NCI-H510A (cell line): Measurements from ENCODE around the gene VTN.

Experiments
- DNase-seq: peaks from one replicate; lab custom pipeline; 2025; lab: John Stamatoyannopoulos, UW

VTN gene

GRCh38 chr17:28395968-28396367, 25.9 kb upstream of the VTN start:
- DNase-seq: no peak

- no peak for DNase-seq
These were observed 25.3 kb upstream of the VTN start for GRCh38 chr17:28395426-28395825.

GRCh38 chr17:28394337-28395116, 24.4 kb upstream of the VTN start:
- DNase-seq: no peak

- DNase-seq: no peak
These were observed 22.4 kb upstream of the VTN start for GRCh38 chr17:28392491-28392890.

GRCh38 chr17:28391401-28391800, 21.3 kb upstream of the VTN start:
- DNase-seq: no peak

- DNase-seq: no peak
These were observed 20.9 kb upstream of the VTN start for GRCh38 chr17:28390984-28391383.

- no peak for DNase-seq
These were observed 20.5 kb upstream of the VTN start for GRCh38 chr17:28390563-28390962.

- no peak for DNase-seq
These were observed 20.0 kb upstream of the VTN start for GRCh38 chr17:28390141-28390540.

GRCh38 chr17:28388106-28388505, 18.0 kb upstream of the VTN start:
- DNase-seq: no peak

- no peak for DNase-seq
These were observed 16.3 kb upstream of the VTN start for GRCh38 chr17:28386391-28386790.

GRCh38 chr17:28385406-28385805, 15.3 kb upstream of the VTN start:
- DNase-seq: no peak

GRCh38 chr17:28385037-28385400, 14.9 kb upstream of the VTN start:
- DNase-seq: no peak

- DNase-seq: no peak
These were observed 14.4 kb upstream of the VTN start for GRCh38 chr17:28384281-28385036.

- DNase-seq: no peak
These were observed 11.2 kb upstream of the VTN start for GRCh38 chr17:28381141-28381825.

GRCh38 chr17:28379814-28380801, 10.0 kb upstream of the VTN start:
- no peak for DNase-seq

GRCh38 chr17:28372945-28373274, 2.8 kb upstream of the VTN start:
- no peak for DNase-seq

- no peak for DNase-seq
These were observed 2.3 kb upstream of the VTN start for GRCh38 chr17:28372203-28372944.

- DNase-seq: peak; percentile 89
These were observed 1.4 kb upstream of the VTN start, which contains the start of gene SARM1 for GRCh38 chr17:28371245-28372202. TSS of gene SARM1 (plus strand) at chr17:28371694. CDS start at chr17:28372033, 339 bp downstream.

GRCh38 chr17:28370744-28371103, 617 bp upstream of the VTN start:
- DNase-seq: no peak

GRCh38 chr17:28369684-28370034, 448 bp downstream of the VTN start:
- no peak for DNase-seq
